Measurements from ENCODE around the gene OMA1. TPM values are rescaled to one million over a fixed set of nuclear protein-coding genes. Genes with fewer than 3 reads are reported as not detected.

OMA1 gene
- total RNA-seq, 4 donors from 2014 or later: 17.9 to 31.5 (median 27.8) TPM

DNA sequence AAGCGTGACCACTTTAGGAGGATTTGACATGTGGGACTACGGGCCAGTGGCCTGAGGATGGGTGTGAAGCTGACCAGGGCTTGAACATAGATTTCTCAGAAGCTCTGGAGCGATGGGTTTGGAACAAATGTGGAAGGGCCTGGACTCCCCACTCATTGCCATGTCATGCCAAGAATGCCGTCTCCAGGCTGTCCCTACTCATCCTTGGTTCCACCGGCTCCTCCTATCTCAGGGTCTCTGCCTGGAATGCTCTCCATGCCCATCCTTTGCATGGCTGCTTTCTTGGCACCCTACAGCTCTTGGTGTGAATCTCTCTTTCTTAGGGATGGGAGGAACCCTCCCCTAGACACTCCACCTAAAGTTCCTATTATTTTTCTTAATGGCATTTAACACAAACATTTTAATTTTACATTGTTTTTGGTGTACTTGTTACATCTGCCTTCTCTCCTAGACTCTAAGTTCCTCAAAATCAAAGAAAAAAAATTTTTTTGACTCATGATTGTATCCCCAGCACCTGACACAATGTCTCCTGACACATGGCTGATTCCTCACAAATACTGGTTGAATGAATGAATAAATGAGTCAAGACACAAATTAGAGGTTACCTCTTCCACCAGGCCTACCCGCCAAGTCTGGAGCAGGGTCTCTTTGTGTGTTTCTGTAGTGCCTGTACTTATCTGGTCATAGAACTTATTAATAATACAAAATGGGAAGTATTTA is 114.5 kb downstream of the OMA1 start:
- H3K36me3 ChIP-seq: no peaks in the 10 kb centered on the region
- TF ChIP-seq, protein P1, sequence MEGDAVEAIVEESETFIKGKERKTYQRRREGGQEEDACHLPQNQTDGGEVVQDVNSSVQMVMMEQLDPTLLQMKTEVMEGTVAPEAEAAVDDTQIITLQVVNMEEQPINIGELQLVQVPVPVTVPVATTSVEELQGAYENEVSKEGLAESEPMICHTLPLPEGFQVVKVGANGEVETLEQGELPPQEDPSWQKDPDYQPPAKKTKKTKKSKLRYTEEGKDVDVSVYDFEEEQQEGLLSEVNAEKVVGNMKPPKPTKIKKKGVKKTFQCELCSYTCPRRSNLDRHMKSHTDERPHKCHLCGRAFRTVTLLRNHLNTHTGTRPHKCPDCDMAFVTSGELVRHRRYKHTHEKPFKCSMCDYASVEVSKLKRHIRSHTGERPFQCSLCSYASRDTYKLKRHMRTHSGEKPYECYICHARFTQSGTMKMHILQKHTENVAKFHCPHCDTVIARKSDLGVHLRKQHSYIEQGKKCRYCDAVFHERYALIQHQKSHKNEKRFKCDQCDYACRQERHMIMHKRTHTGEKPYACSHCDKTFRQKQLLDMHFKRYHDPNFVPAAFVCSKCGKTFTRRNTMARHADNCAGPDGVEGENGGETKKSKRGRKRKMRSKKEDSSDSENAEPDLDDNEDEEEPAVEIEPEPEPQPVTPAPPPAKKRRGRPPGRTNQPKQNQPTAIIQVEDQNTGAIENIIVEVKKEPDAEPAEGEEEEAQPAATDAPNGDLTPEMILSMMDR (IDR thresholded peaks at IDR 0.05): no peak
- TF ChIP-seq POLR2AphosphoS5 (IDR thresholded peaks at IDR 0.05) (no peak), EP300 (IDR thresholded peaks at IDR 0.05) (no peak), POLR2A (IDR thresholded peaks at IDR 0.05) (no peak)
- no peak for DNase-seq (ENCODE audit: low spot score in 2 of 2)
- WGBS: 92% methylated on average over 6 of the region's 6 CpGs
- no peaks in the 10 kb centered on the region for H3K9me3 ChIP-seq
- peaks cover 3% of the 10 kb centered on the region for H3K4me1 ChIP-seq
- H3K4me3 ChIP-seq: no peak overlapping the region
- H3K27me3 ChIP-seq: no peaks in the 10 kb centered on the region
- no peak overlapping the region for H3K27ac ChIP-seq

Other genes with a start within 250 kb of the OMA1 start
- 100 to 1,000 TPM; 151 to 724 (median 511) TPM for gene TACSTD2, start 30.5 kb upstream of the OMA1 start, total RNA-seq
- gene MYSM1, start 153.3 kb upstream of the OMA1 start, total RNA-seq: 10 to 100 TPM; 21.5 to 62.4 (median 25.1) TPM
- gene JUN, start 237.3 kb upstream of the OMA1 start, total RNA-seq: 100 to 1,000 TPM; 137 to 458 (median 151) TPM